ENCODE data around the gene ZBTB40. TPM values are rescaled to one million over a fixed set of nuclear protein-coding genes. Genes with fewer than 3 reads are reported as not detected.
A peak's percentile ranks its signal among the peaks of the same experiment; 100 is the strongest.

Gene ZBTB40
- total RNA-seq, 1 donor from 2014 or later = 15.3 TPM

- H3K9me3 Mint-ChIP-seq (ENCODE audit: unreplicated experiment) = no peaks in the 10 kb centered on the region
- H3K27ac Mint-ChIP-seq (ENCODE audit: unreplicated experiment) = no peak overlapping the region
- H3K9me3 ChIP-seq (ENCODE audit: insufficient read depth, low read depth, low read length) = no peaks in the 10 kb centered on the region
- H3K9ac ChIP-seq (ENCODE audit: low read length) = no peak overlapping the region
- H3K4me1 Mint-ChIP-seq (ENCODE audit: low read depth, unreplicated experiment) = peaks cover 2% of the 10 kb centered on the region
- no peak for TF ChIP-seq EZH2 (IDR thresholded peaks at IDR 0.05; ENCODE audit: insufficient read depth, low read length)
- TF ChIP-seq CTCF (IDR thresholded peaks at IDR 0.05; ENCODE audit: insufficient read depth, low read depth, low read length) = no peak
- FAIRE-seq (no peak), DNase-seq (ENCODE audit: low read depth) (peak; percentile 8)
- H3K27me3 Mint-ChIP-seq (ENCODE audit: low read depth, unreplicated experiment) = peaks cover 7% of the 10 kb centered on the region
- peaks cover 29% of the 10 kb centered on the region for H3K36me3 ChIP-seq (ENCODE audit: insufficient read depth, low read length)
- no peak overlapping the region for H3K4me2 ChIP-seq (ENCODE audit: low read length)
- H3K36me3 Mint-ChIP-seq (ENCODE audit: low read depth, unreplicated experiment) = peaks cover 4% of the 10 kb centered on the region
- H3K4me3 Mint-ChIP-seq (ENCODE audit: unreplicated experiment) = no peak overlapping the region
- no peak overlapping the region for H3K27ac ChIP-seq (ENCODE audit: low read depth, low read length)
- H3K27me3 ChIP-seq (ENCODE audit: insufficient read depth, low read length) = no peaks in the 10 kb centered on the region
- H4K20me1 ChIP-seq (ENCODE audit: insufficient read depth, low read length) = peaks cover 6% of the 10 kb centered on the region
- H3K4me3 ChIP-seq (ENCODE audit: insufficient read depth, low read depth, low read length) = no peak overlapping the region
- no peak overlapping the region for H2AFZ ChIP-seq (ENCODE audit: low read depth, low read length)
- H3K79me2 ChIP-seq (ENCODE audit: insufficient read depth, low read length) = no peaks in the 10 kb centered on the region
- peaks cover 4% of the 10 kb centered on the region for H3K4me1 ChIP-seq (ENCODE audit: insufficient read depth, low read length)
Measured at GRCh38 chr1:22527122-22527521, 75.5 kb downstream of the ZBTB40 start.

- Histone ChIP-seq H3K4me1 (ENCODE audit: insufficient read depth, low read length) (peaks cover 4% of the 10 kb centered on the region), H3K4me2 (ENCODE audit: low read length) (no peak overlapping the region), H3K27ac (ENCODE audit: low read depth, low read length) (no peak overlapping the region), H3K27me3 (ENCODE audit: insufficient read depth, low read length) (no peaks in the 10 kb centered on the region), H3K4me3 (ENCODE audit: insufficient read depth, low read depth, low read length) (no peak overlapping the region), H3K36me3 (ENCODE audit: insufficient read depth, low read length) (peaks cover 25% of the 10 kb centered on the region), H3K9ac (ENCODE audit: low read length) (no peak overlapping the region), H4K20me1 (ENCODE audit: insufficient read depth, low read length) (peaks cover 6% of the 10 kb centered on the region), H2AFZ (ENCODE audit: low read depth, low read length) (no peak overlapping the region), H3K9me3 (ENCODE audit: insufficient read depth, low read depth, low read length) (no peaks in the 10 kb centered on the region), H3K79me2 (ENCODE audit: insufficient read depth, low read length) (no peaks in the 10 kb centered on the region)
- FAIRE-seq (no peak), DNase-seq (ENCODE audit: low read depth) (no peak)
- H3K36me3 Mint-ChIP-seq (ENCODE audit: low read depth, unreplicated experiment) = peaks cover 4% of the 10 kb centered on the region
- H3K4me3 Mint-ChIP-seq (ENCODE audit: unreplicated experiment) = no peak overlapping the region
- peak overlapping the region; percentile 41 for H3K27ac Mint-ChIP-seq (ENCODE audit: unreplicated experiment)
- peaks cover 2% of the 10 kb centered on the region for H3K4me1 Mint-ChIP-seq (ENCODE audit: low read depth, unreplicated experiment)
- H3K9me3 Mint-ChIP-seq (ENCODE audit: unreplicated experiment) = no peaks in the 10 kb centered on the region
- no peak for TF ChIP-seq CTCF (IDR thresholded peaks at IDR 0.05; ENCODE audit: insufficient read depth, low read depth, low read length)
- no peak for TF ChIP-seq EZH2 (IDR thresholded peaks at IDR 0.05; ENCODE audit: insufficient read depth, low read length)
- peaks cover 9% of the 10 kb centered on the region for H3K27me3 Mint-ChIP-seq (ENCODE audit: low read depth, unreplicated experiment)
Measured at GRCh38 chr1:22527555-22528296, 76.1 kb downstream of the ZBTB40 start.

GRCh38 chr1:22528451-22528850 lies 76.8 kb downstream of the ZBTB40 start:
- no peak overlapping the region for H3K27ac ChIP-seq (ENCODE audit: low read depth, low read length)
- Mint-ChIP-seq H3K9me3 (ENCODE audit: unreplicated experiment) (no peaks in the 10 kb centered on the region), H3K4me1 (ENCODE audit: low read depth, unreplicated experiment) (peaks cover 2% of the 10 kb centered on the region), H3K4me3 (ENCODE audit: unreplicated experiment) (no peak overlapping the region), H3K27me3 (ENCODE audit: low read depth, unreplicated experiment) (peaks cover 10% of the 10 kb centered on the region), H3K36me3 (ENCODE audit: low read depth, unreplicated experiment) (peaks cover 5% of the 10 kb centered on the region), H3K27ac (ENCODE audit: unreplicated experiment) (no peak overlapping the region)
- peaks cover 6% of the 10 kb centered on the region for H4K20me1 ChIP-seq (ENCODE audit: insufficient read depth, low read length)
- no peak overlapping the region for H3K9ac ChIP-seq (ENCODE audit: low read length)
- H3K36me3 ChIP-seq (ENCODE audit: insufficient read depth, low read length) = peaks cover 24% of the 10 kb centered on the region
- FAIRE-seq (no peak), DNase-seq (ENCODE audit: low read depth) (no peak)
- H3K79me2 ChIP-seq (ENCODE audit: insufficient read depth, low read length) = no peaks in the 10 kb centered on the region
- H3K9me3 ChIP-seq (ENCODE audit: insufficient read depth, low read depth, low read length) = no peaks in the 10 kb centered on the region
- H3K4me2 ChIP-seq (ENCODE audit: low read length) = no peak overlapping the region
- H3K27me3 ChIP-seq (ENCODE audit: insufficient read depth, low read length) = no peaks in the 10 kb centered on the region
- no peak overlapping the region for H2AFZ ChIP-seq (ENCODE audit: low read depth, low read length)
- H3K4me1 ChIP-seq (ENCODE audit: insufficient read depth, low read length) = peaks cover 4% of the 10 kb centered on the region
- H3K4me3 ChIP-seq (ENCODE audit: insufficient read depth, low read depth, low read length) = no peak overlapping the region
- TF ChIP-seq EZH2 (IDR thresholded peaks at IDR 0.05; ENCODE audit: insufficient read depth, low read length) (no peak), CTCF (IDR thresholded peaks at IDR 0.05; ENCODE audit: insufficient read depth, low read depth, low read length) (no peak)

Measured in astrocyte (in vitro differentiated cells and primary cell).